HK-2 (cell line): ENCODE measurements around the gene PRKN.

Source experiments
- DNase-seq: peaks from one replicate; pipeline ENCODE4 v3.0.0-alpha.2; 2018; ENCODE audit not compliant: unreplicated experiment

PRKN gene

GRCh38 chr6:162124710-162125435 is 602.7 kb downstream of the PRKN start:
- DNase-seq: no peak

DNA sequence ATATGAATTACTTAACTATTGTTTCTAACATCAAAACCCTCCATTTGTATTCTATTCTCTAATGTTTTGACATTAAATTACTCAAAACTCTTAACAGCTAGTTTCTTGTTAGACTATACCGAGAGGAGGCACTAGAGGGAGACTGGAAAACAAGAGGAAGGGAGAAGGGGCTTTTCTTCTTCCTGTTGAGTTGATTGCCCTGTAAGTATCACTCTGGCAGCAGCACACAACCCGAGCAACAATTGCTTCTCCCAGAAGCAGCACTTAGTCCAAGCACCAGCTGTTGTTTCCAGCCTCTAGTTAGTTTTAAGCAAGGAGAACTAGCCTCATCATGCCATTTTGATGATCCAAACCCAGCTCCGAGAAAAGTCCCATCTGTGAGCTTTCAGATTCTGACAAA is 603.8 kb downstream of the PRKN start:
- no peak for DNase-seq

GRCh38 chr6:162119341-162119740 is 608.2 kb downstream of the PRKN start:
- DNase-seq: no peak

DNA sequence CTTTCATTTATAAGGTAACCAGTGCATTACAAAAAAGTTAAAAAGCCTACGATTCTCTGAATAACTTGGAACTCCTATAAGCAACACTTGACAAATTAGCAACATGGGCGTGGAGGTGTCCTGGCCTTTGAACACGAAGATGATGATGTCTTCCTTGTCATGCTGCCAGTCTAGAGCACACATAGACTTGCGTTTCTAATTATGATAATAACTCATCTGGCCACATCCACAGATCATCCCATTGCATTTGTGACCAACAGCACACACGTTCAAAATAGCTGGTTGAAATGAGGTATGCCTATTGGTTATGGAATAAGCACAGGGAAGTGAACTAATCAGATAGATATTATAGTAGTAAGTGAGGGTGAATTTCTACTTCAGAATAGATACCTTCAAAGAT is 608.9 kb downstream of the PRKN start:
- DNase-seq: no peak

DNA sequence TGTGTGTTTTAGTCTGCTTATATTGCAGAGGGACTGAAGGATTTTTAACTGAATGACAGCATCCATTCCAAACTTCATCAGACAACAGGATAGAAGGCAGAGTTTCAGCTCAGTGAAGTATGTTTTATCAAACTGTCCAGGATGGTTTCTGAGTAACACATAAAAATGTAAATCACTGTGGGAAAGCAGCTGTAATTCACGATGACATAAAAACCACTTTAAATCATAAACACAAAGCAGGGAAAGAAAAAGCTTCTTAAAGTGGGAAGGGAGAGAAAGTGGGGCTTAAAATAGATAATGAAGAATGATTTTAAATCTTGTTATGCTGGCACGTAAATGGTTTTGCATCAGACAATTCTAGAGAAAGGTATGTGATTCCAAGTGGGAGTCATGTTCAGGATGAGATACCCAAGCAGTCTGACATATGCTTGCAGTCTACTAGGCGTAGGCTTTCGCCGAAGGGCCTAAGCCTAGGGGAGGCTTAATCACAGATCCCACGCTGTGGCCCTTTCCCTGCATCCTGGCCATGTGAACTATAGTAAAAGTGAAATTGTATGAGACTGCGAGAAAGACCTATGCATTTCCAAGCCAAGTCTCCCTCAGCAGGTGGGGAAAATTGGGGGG is 610.6 kb downstream of the PRKN start:
- no peak for DNase-seq

GRCh38 chr6:162109480-162110050 is 618.0 kb downstream of the PRKN start:
- no peak for DNase-seq

DNA sequence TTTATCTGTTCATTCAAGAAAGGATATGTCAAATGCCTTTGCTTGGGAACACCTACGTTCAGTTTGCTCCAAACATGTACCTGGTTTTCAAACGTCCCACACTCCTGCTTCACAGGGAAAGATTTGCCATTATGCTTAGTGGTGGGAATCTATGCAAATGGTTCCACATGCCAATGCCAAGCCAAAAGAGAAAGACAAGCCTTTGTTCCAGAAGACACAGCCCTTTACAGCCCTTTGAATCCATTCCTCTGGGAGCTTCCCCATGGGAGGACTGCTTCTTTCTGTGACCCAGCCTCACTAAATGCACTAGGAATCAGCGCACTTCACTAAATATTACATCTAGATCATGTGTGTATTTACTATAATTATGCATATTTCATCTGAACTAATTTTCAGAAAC is 619.5 kb downstream of the PRKN start:
- DNase-seq: no peak

GRCh38 chr6:162100096-162100495 is 627.5 kb downstream of the PRKN start:
- no peak for DNase-seq

DNA sequence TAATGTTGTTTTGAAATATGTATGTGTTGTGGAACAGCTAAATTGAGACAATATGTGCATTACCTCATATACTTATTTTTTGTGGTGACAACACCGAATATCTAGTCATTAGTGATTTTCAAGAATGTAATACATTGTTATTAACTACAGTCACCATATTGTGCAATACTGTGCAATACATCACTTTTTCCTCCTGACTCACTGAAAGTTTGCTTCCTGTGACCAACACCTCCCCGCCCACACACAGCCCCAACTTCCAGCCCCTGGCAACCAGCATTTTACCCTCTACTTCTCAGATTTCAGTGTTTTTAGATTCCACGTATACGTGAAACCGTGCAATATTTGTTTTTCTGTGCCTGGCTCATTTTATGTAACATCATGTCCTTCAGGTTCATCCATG is 627.9 kb downstream of the PRKN start:
- peak; percentile 42 for DNase-seq

DNA sequence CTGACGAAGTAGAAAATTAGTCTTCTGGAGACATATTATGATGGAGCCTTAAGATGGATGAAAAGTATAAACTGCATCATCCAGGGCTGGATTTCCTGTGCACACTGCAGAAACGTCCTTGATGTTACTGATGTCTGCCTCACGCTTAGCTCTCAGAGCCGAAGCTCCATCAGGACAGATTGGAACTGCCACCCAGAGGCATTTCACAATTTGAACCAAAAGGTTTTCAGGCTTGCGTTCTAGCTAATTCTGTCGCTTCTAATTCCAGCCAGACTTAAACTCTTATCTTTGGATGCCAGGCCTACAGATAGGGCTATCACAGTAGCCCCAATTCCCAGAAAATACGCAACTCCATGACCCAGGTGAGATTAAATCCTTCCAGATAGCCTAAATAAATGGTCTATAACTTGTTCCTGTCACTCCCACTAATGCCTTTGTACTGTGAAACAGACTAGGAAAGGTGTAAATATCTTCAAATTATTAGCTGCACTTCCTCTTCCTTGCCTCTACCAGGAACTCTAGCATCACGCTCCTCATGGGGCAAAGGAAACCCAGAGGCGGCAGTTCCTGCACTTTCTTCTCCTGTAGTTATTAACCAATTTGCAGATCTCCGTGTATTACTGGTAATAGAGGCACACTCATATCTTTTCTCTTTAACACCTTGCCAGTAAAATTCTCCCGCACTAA is 634.6 kb downstream of the PRKN start:
- no peak for DNase-seq

- peak; percentile 18 for DNase-seq
Observed at GRCh38 chr6:162090734-162091133, 636.8 kb downstream of the PRKN start.

DNA sequence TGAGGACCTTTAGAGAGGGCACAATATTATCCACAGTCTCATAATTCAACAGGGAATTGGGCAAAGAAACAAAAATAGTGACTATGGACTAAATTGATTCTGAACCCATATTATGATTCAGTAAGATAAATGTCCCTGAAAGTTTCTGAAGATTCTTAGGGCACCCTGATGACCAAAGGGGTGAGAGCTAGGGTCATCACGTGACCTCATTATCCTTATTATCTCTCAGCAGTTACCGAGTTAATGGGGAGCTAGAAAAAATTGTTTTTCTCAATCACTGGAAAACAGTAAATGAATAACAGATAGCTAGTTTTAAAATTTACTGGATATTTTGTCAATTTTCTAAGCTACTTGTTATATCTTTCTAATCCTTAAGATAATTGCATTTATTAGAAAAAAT is 639.5 kb downstream of the PRKN start:
- DNase-seq: no peak

- DNase-seq: no peak
Observed at GRCh38 chr6:162085561-162085960, 642.0 kb downstream of the PRKN start.

DNA sequence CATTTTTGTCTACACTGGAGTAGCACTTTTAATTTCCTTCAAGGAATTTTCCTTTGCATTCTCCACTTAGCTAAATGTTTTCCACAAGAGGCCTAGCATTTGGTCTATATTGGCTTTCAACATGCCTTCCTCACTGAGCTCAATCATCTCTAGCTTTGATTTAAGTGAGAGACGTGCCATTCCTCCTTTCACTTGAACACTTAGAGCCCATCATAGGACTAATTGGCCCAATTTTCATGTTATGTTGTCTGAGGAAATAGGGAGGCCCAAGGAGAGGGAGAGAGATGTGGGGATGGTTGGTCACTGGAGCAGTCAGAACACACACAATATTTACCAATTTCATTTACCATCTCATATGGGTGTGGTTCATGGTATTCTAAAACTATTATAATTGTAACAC is 645.0 kb downstream of the PRKN start:
- no peak for DNase-seq

DNA sequence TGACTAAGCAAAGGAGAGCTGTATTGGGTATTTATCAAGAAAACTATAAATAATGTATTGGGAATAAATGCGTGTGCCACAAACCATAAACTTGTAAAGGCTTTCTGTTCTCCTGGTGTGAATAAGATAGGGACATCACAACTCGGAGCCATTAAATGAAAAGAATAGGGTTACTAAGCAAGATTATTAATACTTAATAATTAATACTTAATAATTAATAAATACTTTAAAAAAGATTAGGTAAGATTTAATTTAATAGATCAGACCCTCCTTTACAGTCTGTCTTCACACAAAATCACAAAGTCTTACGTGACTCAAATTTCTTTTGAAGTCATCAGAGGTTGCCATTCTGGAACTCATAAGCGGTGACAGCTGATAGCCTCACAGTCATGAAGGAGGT is 648.9 kb downstream of the PRKN start:
- no peak for DNase-seq

- DNase-seq: no peak
Observed at GRCh38 chr6:162078126-162078525, 649.4 kb downstream of the PRKN start.

DNA sequence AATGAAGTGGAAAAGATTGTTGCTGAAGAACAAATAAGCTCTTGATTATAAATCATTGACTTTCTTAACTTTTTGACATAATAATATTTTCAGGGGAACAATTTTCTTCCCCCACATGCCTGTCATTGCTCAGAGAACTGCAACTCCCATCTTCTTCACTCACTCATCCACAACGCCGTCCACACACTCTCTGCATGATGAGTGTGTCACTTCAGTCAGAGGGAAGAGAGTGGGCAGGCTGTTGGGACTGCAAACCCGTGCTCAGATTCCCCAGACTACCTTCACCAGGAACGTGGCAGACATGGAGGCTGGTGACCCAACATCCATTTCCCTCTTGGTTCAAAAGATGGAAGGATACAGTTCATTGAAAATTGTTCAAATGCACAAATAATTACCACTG is 650.8 kb downstream of the PRKN start:
- DNase-seq: no peak

DNA sequence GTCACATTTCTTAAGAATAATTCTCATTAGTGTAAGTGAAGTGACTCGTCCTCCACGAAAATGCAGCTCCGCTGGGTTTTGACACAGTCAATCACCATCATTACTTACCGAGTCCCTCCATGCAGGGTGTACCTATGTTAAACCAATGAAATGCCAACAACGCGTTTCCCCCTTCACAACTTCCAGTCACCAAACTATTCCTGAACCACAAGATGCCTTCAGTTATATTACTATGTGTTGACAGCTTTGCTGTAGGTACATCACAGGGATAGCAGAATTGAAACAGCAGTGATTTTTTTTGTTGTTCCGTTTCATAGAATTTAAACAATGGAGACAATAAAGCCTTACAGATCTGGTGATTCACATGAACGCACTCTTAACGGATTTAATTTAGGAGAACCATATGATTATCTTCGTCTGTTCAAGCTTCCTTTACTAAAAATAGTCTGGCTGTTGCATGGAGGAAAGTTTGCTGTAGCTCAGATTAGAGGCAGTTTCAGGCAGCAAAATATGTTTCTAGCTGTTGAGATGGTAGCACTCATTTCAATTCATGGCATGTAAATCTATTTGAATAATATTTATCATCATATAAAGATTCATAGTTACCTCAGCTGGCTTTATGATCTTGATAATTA is 652.8 kb downstream of the PRKN start:
- no peak for DNase-seq

GRCh38 chr6:162070639-162071038 is 656.9 kb downstream of the PRKN start:
- DNase-seq: no peak

- DNase-seq: no peak
Observed at GRCh38 chr6:162069995-162070394, 657.6 kb downstream of the PRKN start.

GRCh38 chr6:162068340-162068739 is 659.2 kb downstream of the PRKN start:
- DNase-seq: no peak

DNA sequence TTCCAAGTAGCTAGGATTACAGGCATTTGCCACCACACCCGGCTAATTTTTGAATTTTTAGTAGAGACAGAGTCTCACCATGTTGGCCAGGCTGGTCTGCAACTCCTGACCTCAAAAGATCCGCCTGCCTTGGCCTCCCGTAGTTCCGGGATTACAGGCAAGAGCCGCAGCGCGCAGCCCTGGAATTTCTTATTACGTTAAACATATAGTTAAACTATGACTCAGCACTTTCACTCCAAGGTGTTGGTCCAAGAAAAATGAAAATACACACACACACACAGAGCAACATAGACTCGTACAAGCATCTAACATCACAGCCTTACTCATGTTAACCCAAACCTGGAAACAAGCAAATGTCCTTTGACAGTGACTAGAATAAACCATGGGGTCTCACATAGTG is 663.9 kb downstream of the PRKN start:
- no peak for DNase-seq
